NCI-H1930 (cell line): ENCODE results near the gene CRYGS.
"Not testable (repeated sequence)": the region's sequence is repeated elsewhere in the genome, so short reads cannot be mapped to it uniquely, and the experiment has no call there.

Experiments used
- DNase-seq, 2 experiments: peaks; one replicate each; lab custom pipeline; 2025; lab: John Stamatoyannopoulos, UW

The CRYGS gene

DNA sequence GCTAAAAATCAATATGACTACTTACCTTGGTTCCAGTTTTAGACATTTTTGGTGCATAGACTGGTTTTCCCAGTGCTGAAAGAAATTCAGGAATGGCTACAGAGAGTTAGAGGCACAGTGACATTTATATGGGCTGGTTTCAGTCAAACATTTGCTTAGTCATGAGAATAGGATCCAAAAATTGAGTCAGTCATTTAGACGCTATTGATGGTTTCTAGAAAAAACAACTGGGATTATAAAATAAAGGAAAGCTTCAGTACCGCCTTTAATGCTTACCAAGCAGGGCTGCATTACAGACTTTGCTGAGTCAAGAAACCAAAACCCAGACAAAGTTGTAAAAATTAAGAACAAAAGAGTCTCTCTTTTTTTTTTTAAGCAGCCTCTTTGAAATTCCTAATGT is at the start of gene CRYGS:
Gene CRYGS, minus strand, starts transcription at position 100 of the 400 bp plus-strand sequence. Its CDS starts 54 bp downstream, at position 46.
- no peak for DNase-seq

DNA sequence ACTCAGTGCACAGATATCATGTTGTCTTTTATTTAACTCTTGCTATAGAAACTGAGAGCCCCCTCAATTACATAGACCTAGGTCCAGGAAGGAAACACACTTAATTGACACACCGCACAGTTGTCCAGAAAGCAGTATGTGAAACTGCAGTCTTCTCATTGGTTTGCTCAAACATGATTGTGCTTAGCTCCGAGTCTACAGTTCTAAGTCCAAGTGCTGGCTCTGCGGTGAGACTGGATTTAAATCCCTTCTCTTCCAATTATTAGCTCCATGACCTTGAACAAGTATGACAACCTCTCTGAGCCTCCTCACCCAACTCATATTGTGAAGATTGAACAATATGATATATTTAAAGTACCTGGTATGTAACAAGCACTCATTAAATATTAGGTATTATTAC is 49.7 kb upstream of the CRYGS start:
- DNase-seq = no peak

DNA sequence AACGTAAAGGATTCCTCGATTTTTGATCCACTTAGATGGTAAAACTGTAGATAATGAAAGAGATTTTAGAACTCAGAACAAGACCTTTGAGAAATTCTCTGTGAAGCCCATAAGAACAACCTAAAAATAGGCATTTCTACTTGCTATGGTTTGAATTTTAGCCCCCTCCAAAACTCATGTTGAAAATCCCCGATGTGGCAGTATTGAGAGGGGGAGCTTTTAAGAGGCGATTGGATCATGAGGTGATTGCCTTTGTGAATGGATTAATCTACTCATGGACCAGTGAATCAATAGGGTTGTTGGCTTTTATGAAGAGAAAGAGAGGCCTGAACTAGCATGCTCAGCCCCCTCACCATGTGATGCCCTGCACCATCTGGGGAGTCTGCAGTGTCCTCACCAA is 48.5 kb upstream of the CRYGS start:
- no peak for DNase-seq

GRCh38 chr3:186590580-186591295 is 46.6 kb upstream of the CRYGS start:
- DNase-seq = no peak

GRCh38 chr3:186589856-186590579 is 45.8 kb upstream of the CRYGS start:
- no peak for DNase-seq

DNA sequence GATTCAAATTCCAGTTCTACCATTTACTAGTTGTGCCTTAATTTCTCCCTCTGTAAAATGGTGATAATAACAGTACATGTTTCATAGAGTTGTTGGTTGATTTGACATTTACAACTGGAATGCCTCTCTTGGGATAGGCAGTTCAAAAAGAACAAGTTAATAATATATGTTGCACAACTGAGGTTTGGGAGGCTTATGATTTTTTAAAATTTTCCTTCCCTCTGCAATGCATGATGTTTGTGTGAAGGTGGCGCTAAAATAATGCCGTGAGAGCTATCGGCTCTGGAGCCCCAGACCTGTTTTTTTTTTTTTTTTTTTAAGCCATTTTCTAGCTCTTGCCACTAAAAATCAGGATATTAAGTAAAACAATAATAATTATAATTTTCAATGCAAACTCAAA is 44.9 kb upstream of the CRYGS start:
- no peak for DNase-seq

DNA sequence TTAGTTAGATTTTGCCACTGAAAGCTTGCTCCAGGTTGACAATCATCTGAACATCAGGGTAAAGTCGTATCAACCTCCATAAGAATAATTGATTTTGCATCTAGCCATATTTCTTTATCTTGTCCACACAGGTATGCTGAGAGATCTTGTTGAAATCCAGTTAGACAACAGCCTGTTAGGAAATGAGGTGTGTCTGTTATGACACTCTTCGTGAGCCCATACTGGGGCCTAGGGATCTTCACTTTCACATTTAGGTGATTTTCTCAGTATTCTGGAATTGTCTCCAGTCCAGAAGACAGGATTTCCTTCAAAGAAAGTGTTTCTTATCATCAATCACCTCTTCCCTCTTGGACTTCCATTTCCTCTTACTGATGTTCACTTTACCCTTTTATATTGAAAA is 44.5 kb upstream of the CRYGS start:
- no peak for DNase-seq

DNA sequence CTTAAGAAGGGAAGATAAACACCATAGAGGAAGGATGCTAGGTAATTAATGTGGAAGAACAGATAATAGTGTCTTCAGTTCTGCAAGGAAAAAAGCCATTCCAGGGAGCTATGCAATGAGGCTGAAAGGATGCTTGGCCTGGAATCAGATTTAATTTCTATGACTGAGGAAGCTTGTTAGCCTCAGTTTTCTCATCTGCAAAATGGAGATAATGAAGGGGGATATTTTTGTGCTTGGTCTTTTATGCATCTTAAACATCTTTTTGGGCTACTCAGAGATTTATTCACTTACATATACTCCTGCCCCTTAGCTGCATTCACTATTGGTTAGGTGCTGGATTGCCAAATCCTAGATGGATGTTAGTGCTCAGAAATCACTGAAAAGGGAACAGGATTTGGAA is 43.0 kb upstream of the CRYGS start:
- no peak for DNase-seq

DNA sequence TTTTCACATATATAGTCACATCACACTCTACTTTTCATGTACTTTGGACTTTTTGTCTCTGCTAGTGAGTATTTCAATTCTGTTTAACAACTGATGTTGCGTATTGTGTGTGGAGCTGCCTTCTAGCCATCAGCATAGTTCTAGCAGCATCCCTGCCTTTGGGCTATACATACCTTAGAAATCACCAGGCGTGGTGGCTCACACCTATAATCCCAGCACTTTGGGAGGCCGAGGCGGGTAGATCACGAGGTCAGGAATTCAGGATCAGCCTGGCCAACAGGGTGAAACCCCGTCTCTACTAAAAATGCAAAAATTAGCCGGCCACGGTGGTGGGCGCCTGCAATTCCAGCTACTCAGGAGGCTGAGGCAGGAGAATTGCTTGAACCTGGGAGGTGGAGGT is 42.1 kb upstream of the CRYGS start:
- DNase-seq = not testable (repeated sequence)

DNA sequence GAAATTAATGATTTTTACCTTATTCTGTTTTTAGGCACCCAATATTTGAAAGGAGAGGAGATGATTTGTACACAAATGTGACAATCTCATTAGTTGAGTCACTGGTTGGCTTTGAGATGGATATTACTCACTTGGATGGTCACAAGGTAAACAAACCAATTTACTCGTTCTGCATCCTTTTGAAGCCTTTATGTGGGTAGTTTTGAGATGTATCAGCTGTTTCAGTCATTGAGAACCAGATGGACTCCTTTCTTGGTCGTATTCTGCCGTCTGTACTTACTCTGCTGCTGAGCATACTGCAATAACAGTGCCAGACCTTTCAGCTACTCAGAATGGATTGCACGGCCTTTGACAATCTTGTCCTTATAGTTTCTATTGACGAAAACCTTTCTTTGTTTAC is 39.7 kb upstream of the CRYGS start:
- no peak for DNase-seq

GRCh38 chr3:186582541-186582940 is 38.4 kb upstream of the CRYGS start:
- no peak for DNase-seq

- DNase-seq = no peak
These were observed 36.6 kb upstream of the CRYGS start for GRCh38 chr3:186580785-186581184.

- no peak for DNase-seq
These were observed 33.3 kb upstream of the CRYGS start for GRCh38 chr3:186577521-186577920.

DNA sequence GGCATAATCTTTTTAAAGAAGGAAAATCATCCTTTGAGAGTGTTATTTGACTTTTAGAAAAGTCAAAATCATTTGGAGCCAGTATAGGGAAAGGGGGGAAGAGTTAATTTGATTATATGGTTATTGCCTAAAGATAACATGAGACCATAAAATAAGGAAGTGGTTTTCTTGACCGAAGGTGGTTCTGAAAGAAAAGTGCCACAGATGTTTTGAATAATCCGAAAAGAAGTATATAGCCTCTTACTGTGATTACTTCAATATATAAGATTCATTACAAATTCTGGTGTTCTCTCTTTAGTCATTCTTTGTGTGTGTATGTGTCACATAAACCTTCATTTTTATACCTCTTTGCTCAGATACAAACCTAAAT is 27.4 kb upstream of the CRYGS start:
- DNase-seq = no peak

DNA sequence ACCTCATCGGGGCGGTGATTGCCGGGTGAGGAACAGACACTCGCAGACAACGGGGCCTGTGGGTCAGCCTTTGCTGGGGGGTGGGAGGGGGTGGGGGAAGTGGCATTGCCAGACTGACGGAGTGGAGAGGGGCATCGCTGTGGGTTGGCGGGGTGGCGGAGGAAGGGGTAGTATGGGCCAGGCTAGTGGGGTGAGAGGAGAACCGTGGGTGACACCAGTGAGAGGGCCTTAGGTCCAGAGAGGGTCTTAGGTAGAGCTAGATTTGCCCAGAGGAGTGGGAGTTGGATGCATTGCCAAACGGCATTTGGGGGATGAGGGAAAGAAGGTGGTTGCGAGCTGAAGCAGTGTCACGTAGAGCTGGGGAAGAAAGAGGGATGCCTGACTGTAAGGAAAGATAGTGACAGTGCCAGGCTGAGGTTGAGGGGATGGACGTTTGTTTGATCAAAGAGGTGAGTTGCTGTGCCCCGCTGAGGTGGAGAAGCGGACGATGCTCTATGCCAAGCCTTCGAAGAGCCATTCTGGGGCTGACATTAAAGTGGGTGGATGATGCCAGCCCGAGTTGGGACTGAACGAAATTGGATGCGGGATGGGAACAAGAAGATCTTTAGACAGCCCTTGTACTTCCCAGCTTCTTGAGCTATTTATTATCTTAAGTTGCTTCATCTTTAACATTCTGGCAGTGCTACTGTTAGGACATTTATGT is 26.9 kb upstream of the CRYGS start:
- no peak for DNase-seq

DNA sequence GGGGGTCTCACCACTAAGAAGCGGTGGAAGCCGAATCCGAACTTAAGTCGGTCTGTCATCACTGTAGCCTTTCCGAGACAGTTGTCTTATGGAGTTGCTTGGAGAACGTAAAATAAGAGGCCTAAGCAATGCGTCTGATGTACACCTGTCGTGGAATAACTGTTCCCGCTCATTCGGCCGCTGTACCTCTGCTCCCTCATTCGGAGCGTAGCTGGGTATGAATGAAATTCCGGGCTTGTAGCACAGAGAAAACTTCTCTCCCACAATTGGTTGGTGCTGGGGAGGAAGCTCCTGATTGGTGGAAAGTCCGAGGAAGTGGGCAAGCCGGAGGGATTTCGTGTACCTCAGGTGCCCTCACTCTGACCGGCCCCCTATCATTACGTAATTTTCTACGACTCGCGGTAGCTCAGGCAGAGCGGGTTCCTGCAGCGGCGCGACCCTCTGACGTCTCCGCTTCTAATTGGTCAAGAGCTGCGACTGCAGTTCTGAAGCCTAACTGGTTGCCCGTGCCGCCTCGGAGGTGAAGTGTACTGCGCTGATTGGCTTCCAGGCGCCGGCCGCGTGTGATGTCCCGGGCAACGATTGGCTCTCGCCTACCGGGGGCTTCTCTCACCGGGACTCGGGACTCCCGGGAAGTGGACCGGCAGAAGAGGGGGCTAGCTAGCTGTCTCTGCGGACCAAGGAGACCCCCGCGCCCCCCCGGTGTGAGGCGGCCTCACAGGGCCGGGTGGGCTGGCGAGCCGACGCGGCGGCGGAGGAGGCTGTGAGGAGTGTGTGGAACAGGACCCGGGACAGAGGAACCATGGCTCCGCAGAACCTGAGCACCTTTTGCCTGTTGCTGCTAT is 26.1 kb upstream of the CRYGS start, which contains the start of gene DNAJB11:
Gene DNAJB11, plus strand, starts transcription at position 625 of the 845 bp plus-strand sequence. Its CDS starts 178 bp downstream, at position 803.
- DNase-seq = peak; percentile 98 to 99

DNA sequence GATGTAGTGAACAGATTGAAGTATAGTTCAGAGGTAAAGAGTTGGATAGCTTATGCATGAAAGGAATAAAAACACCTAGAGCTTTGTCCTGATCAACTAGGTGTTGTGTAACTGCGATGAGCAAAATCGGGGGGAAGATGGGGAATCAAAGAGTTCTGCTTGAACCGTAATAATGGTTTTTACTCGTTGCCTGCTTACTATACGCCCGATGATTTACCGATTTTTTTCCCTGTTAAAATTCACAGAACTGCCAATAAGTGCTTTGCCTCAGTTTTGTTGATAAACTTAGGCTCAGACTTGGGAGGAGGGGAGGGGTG is 25.6 kb upstream of the CRYGS start:
- DNase-seq = no peak

GRCh38 chr3:186569361-186569760 is 25.2 kb upstream of the CRYGS start:
- DNase-seq = not testable (repeated sequence)

DNA sequence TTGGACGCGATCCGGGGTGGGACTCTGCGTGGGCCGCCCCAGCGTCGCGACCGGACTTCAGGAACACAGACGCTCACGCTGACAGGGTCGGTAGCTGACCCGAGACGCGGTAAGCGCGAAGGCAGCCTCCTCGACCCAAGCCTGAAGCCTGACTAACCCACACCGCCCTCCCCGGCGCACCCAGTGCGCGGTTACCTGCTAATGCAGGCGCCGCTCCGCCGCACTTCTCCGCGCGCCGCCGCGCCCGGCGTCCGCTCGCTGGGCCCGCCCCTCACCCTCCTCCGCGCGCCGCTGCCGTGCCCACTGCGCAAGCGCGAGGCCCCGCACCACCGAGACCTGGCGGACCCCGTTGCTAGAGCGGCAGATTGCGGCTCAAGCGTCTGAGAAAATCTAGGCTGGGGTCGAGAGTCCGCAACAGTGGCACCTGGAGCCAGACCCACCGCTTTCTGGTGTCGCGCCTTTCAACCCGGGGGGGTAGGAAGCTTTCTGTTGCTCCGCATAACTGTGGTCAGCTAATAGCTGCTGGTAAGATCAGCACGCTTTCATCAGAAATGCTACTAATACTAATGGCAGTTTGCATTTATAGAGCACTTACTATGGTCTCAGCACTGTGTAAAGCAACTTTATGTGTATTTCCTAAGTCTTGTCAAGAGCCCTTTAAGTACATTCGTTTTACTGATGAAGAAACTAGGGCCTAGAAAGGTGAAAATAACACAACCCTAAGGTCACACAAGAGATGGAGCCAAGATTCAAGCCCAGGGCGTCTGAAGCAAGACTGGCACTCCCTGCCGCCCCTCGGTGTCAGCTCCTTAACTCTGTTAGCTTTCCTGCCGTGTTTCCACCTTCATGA is 23.1 kb upstream of the CRYGS start, which contains the start of gene TBCCD1:
Gene TBCCD1, minus strand, starts transcription at position 268 of the 850 bp plus-strand sequence. CDS start 3,010 bp downstream, outside the sequence.
- DNase-seq = peak; percentile 66 to 85

DNA sequence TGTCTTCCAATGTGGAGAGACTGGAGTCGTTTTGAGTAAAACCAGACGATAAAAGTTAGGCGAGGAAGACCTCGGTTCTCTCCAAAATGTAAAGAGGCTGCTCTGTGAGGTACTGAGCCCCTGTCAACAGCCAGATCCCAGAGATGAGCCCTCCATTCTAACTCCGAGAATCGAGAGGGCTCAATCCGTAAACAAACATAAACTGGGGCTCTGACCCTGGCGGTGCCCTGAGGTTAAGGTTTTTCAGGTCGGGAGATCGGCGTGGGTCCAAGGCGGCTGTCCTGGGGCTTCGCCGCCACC is 22.5 kb upstream of the CRYGS start:
- no peak for DNase-seq

DNA sequence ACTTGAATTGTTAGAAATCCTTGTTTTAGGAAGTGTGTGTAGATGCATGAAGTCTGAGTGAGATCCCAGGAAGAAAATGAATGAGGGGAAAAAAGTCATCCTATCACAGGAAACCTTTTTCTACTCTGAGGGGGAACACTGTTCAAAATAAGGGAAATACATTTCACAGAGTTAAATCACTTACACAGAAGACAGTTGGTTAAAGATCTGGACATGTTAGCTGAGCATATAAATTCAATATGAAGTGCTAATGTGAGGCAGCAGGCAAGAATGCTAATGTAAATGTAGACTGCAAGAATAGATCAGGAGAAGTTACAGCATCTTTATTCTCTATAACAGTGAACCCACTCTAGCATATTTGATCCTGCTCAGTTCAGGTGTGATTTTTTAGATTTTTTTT is 20.4 kb upstream of the CRYGS start:
- DNase-seq = no peak
